ENCODE results near the gene OSBPL1A.

The OSBPL1A gene

GRCh38 chr18:24322584-24323136 is 75.0 kb downstream of the OSBPL1A start:
- Histone ChIP-seq H3K36me3 (replicated peaks; ENCODE audit: low read depth, low read length) (no peaks in the 10 kb centered on the region), H3K27me3 (ENCODE audit: low read depth, low read length) (no peaks in the 10 kb centered on the region), H3K4me3 (ENCODE audit: low read length) (no peak overlapping the region), H3K9me3 (ENCODE audit: insufficient read depth, low read length) (no peaks in the 10 kb centered on the region), H3K27ac (ENCODE audit: low read length) (no peak overlapping the region), H3K79me2 (ENCODE audit: low read length) (no peaks in the 10 kb centered on the region), H3K4me2 (ENCODE audit: low read length) (no peak overlapping the region), H2AFZ (ENCODE audit: low read depth, low read length) (no peak overlapping the region), H4K20me1 (ENCODE audit: insufficient read depth, low read length) (no peaks in the 10 kb centered on the region), H3K4me1 (ENCODE audit: low read length) (no peaks in the 10 kb centered on the region), H3K9ac (ENCODE audit: low read length) (no peak overlapping the region)
- TF ChIP-seq CTCF (IDR thresholded peaks at IDR 0.05; ENCODE audit: low read depth, low read length) (no peak), EZH2phosphoT487 (IDR thresholded peaks at IDR 0.05; ENCODE audit: low read depth) (no peak)

- H3K36me3 ChIP-seq (replicated peaks; ENCODE audit: low read depth, low read length) = no peaks in the 10 kb centered on the region
- no peaks in the 10 kb centered on the region for H3K9me3 ChIP-seq (ENCODE audit: insufficient read depth, low read length)
- H2AFZ ChIP-seq (ENCODE audit: low read depth, low read length) = no peak overlapping the region
- no peak overlapping the region for H3K4me2 ChIP-seq (ENCODE audit: low read length)
- H3K4me3 ChIP-seq (ENCODE audit: low read length) = no peak overlapping the region
- H3K27me3 ChIP-seq (ENCODE audit: low read depth, low read length) = no peaks in the 10 kb centered on the region
- H3K79me2 ChIP-seq (ENCODE audit: low read length) = no peaks in the 10 kb centered on the region
- TF ChIP-seq EZH2phosphoT487 (IDR thresholded peaks at IDR 0.05; ENCODE audit: low read depth) = no peak
- TF ChIP-seq CTCF (IDR thresholded peaks at IDR 0.05; ENCODE audit: low read depth, low read length) = no peak
- no peak overlapping the region for H3K9ac ChIP-seq (ENCODE audit: low read length)
- no peak overlapping the region for H3K27ac ChIP-seq (ENCODE audit: low read length)
- H3K4me1 ChIP-seq (ENCODE audit: low read length) = no peaks in the 10 kb centered on the region
- no peaks in the 10 kb centered on the region for H4K20me1 ChIP-seq (ENCODE audit: insufficient read depth, low read length)
Observed at GRCh38 chr18:24321071-24321470, 76.6 kb downstream of the OSBPL1A start.

GRCh38 chr18:24319757-24320156 is 77.9 kb downstream of the OSBPL1A start:
- Histone ChIP-seq H3K36me3 (replicated peaks; ENCODE audit: low read depth, low read length) (no peaks in the 10 kb centered on the region), H3K27ac (ENCODE audit: low read length) (no peak overlapping the region), H3K4me1 (ENCODE audit: low read length) (no peaks in the 10 kb centered on the region), H3K4me3 (ENCODE audit: low read length) (no peak overlapping the region), H2AFZ (ENCODE audit: low read depth, low read length) (no peak overlapping the region), H3K4me2 (ENCODE audit: low read length) (no peak overlapping the region), H3K27me3 (ENCODE audit: low read depth, low read length) (no peaks in the 10 kb centered on the region), H3K79me2 (ENCODE audit: low read length) (no peaks in the 10 kb centered on the region), H4K20me1 (ENCODE audit: insufficient read depth, low read length) (no peaks in the 10 kb centered on the region), H3K9ac (ENCODE audit: low read length) (no peak overlapping the region), H3K9me3 (ENCODE audit: insufficient read depth, low read length) (no peaks in the 10 kb centered on the region)
- no peak for TF ChIP-seq CTCF (IDR thresholded peaks at IDR 0.05; ENCODE audit: low read depth, low read length)
- no peak for TF ChIP-seq EZH2phosphoT487 (IDR thresholded peaks at IDR 0.05; ENCODE audit: low read depth)

GRCh38 chr18:24317370-24317769 is 80.3 kb downstream of the OSBPL1A start:
- H3K27me3 ChIP-seq (ENCODE audit: low read depth, low read length) = no peaks in the 10 kb centered on the region
- H3K79me2 ChIP-seq (ENCODE audit: low read length) = no peaks in the 10 kb centered on the region
- no peak overlapping the region for H3K4me2 ChIP-seq (ENCODE audit: low read length)
- H3K27ac ChIP-seq (ENCODE audit: low read length) = no peak overlapping the region
- H3K4me3 ChIP-seq (ENCODE audit: low read length) = no peak overlapping the region
- H3K9me3 ChIP-seq (ENCODE audit: insufficient read depth, low read length) = no peaks in the 10 kb centered on the region
- TF ChIP-seq CTCF (IDR thresholded peaks at IDR 0.05; ENCODE audit: low read depth, low read length) = no peak
- H3K4me1 ChIP-seq (ENCODE audit: low read length) = no peaks in the 10 kb centered on the region
- H3K36me3 ChIP-seq (replicated peaks; ENCODE audit: low read depth, low read length) = no peaks in the 10 kb centered on the region
- H4K20me1 ChIP-seq (ENCODE audit: insufficient read depth, low read length) = no peaks in the 10 kb centered on the region
- no peak overlapping the region for H2AFZ ChIP-seq (ENCODE audit: low read depth, low read length)
- no peak overlapping the region for H3K9ac ChIP-seq (ENCODE audit: low read length)

All from OCI-LY3 (cell line).